CMK (cell line): Measurements from ENCODE around the gene CHI3L2.
A peak's percentile ranks its signal among the peaks of the same experiment; 100 is the strongest.
"Not testable (repeated sequence)": the region's sequence is repeated elsewhere in the genome, so short reads cannot be mapped to it uniquely, and the experiment has no call there.

ENCODE experiments used
- DNase-seq: peaks from one replicate; pipeline ENCODE4 v3.0.0-alpha.2; 2010; ENCODE audit warnings: low read depth

Gene CHI3L2

GRCh38 chr1:111202707-111203623 is 24.5 kb upstream of the CHI3L2 start:
- peak; percentile 75 for DNase-seq

- peak; percentile 92 for DNase-seq
Observed at GRCh38 chr1:111203681-111204200, 23.8 kb upstream of the CHI3L2 start.

- DNase-seq, result no peak
Observed at GRCh38 chr1:111204201-111204982, 23.1 kb upstream of the CHI3L2 start.

GRCh38 chr1:111204983-111205713 is 22.4 kb upstream of the CHI3L2 start:
- no peak for DNase-seq

GRCh38 chr1:111205714-111206050 is 21.8 kb upstream of the CHI3L2 start:
- no peak for DNase-seq

- DNase-seq, result no peak
Observed at GRCh38 chr1:111208921-111209320, 18.6 kb upstream of the CHI3L2 start.

GRCh38 chr1:111209622-111210021 is 17.9 kb upstream of the CHI3L2 start:
- DNase-seq, result no peak

GRCh38 chr1:111211921-111212320 is 15.6 kb upstream of the CHI3L2 start:
- DNase-seq, result no peak

- no peak for DNase-seq
Observed at GRCh38 chr1:111212634-111213335, 14.7 kb upstream of the CHI3L2 start.

GRCh38 chr1:111213412-111213811 is 14.1 kb upstream of the CHI3L2 start:
- DNase-seq, result no peak

GRCh38 chr1:111214074-111214801 is 13.3 kb upstream of the CHI3L2 start:
- no peak for DNase-seq

GRCh38 chr1:111214884-111215283 is 12.6 kb upstream of the CHI3L2 start:
- DNase-seq, result no peak

GRCh38 chr1:111215285-111215684 is 12.2 kb upstream of the CHI3L2 start:
- not testable (repeated sequence) for DNase-seq

- DNase-seq, result no peak
Observed at GRCh38 chr1:111216751-111217150, 10.8 kb upstream of the CHI3L2 start.

- no peak for DNase-seq
Observed at GRCh38 chr1:111217183-111217910, 10.2 kb upstream of the CHI3L2 start.

- no peak for DNase-seq
Observed at GRCh38 chr1:111218701-111219556, 8.6 kb upstream of the CHI3L2 start.

- DNase-seq, result no peak
Observed at GRCh38 chr1:111219557-111220286, 7.8 kb upstream of the CHI3L2 start.

GRCh38 chr1:111220302-111220890 is 7.1 kb upstream of the CHI3L2 start:
- DNase-seq, result no peak
